Body of pancreas (tissue), 4 donors: ENCODE results near the gene ADAMTS13.

ENCODE experiments used
- POLR2A ChIP-seq, 3 donors: fragments of 450-650 bp; IDR thresholded peaks; one replicate each; pipeline ENCODE4 v1.6.1; 2016; ENCODE audit warnings: antibody characterized with exemption in 3 of 3, mild to moderate bottlenecking in 2 of 3
- TF ChIP-seq, protein P1 (sequence below), 7 experiments: fragments of 450-650 bp in 4 of 7; fragments of 200-600 bp in 3 of 7; sonication (generic) in 3 of 7; IDR thresholded peaks; one replicate each; pipeline ENCODE4 v1.5.1; 2016 to 2019; ENCODE audit warnings: antibody characterized with exemption in 7 of 7

DNA sequence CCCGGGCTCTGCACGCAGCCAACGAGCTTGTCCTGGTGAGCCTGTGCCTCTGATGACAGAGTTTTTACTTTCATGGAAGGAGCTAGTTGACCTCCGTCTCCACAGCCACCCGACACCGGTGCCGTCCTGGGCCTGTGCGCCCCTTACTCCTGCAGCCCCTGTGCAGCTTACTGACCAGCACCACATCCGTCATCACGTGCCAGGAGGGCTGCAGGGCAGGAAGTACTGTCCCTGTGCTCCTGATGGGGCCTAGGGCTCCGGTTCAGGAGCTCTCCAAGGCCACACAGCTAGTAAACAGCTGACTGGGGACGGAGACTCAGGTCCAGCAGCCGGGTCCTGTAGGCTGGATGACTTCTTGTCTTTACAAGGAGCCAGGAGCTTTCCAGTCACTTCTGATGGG is 35.8 kb upstream of the ADAMTS13 start:
- TF ChIP-seq, protein P1, sequence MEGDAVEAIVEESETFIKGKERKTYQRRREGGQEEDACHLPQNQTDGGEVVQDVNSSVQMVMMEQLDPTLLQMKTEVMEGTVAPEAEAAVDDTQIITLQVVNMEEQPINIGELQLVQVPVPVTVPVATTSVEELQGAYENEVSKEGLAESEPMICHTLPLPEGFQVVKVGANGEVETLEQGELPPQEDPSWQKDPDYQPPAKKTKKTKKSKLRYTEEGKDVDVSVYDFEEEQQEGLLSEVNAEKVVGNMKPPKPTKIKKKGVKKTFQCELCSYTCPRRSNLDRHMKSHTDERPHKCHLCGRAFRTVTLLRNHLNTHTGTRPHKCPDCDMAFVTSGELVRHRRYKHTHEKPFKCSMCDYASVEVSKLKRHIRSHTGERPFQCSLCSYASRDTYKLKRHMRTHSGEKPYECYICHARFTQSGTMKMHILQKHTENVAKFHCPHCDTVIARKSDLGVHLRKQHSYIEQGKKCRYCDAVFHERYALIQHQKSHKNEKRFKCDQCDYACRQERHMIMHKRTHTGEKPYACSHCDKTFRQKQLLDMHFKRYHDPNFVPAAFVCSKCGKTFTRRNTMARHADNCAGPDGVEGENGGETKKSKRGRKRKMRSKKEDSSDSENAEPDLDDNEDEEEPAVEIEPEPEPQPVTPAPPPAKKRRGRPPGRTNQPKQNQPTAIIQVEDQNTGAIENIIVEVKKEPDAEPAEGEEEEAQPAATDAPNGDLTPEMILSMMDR (IDR thresholded peaks at IDR 0.05) = no peak
- no peak for TF ChIP-seq POLR2A (IDR thresholded peaks at IDR 0.05)
